ENCODE data around the gene NEK4. TPM values are rescaled to one million over a fixed set of nuclear protein-coding genes. Genes with fewer than 3 reads are reported as not detected.

NEK4 gene
- 11.5 to 14.3 TPM (median 12.9 TPM) in 5 replicates for total RNA-seq (2022; extraction: Qiagen RNA extraction; ENCODE audit: low read depth)

GRCh38 chr3:52770496-52771333 lies at the start of gene NEK4:
Gene NEK4 (minus strand): TSS chr3:52770940. CDS start chr3:52770746, 194 bp downstream.

GRCh38 chr3:52794612-52795099 lies 23.9 kb upstream of the NEK4 start, which contains the start of gene ITIH3:
Gene ITIH3 (plus strand): TSS chr3:52794796. CDS start chr3:52794804, 8 bp downstream.

GRCh38 chr3:52777127-52777958 lies 6.6 kb upstream of the NEK4 start, which contains the start of gene ITIH1:
Gene ITIH1 (plus strand): TSS chr3:52777599. CDS start chr3:52777616, 17 bp downstream.

GRCh38 chr3:52705688-52706686 lies 64.8 kb downstream of the NEK4 start, which contains the start of the genes GLT8D1 and SPCS1:
Gene GLT8D1 (minus strand): TSS chr3:52705791. CDS start chr3:52700460, 5,331 bp downstream.
Gene SPCS1 (plus strand): TSS chr3:52706106. CDS start chr3:52706247, 141 bp downstream.

GRCh38 chr3:52685709-52686691 lies 84.7 kb downstream of the NEK4 start, which contains the start of the genes GNL3 and PBRM1:
Gene GNL3 (plus strand): TSS chr3:52686032. CDS start chr3:52686093, 61 bp downstream.
Gene PBRM1 (minus strand): TSS chr3:52685913.

Other genes starting within 250 kb of the NEK4 start
- 70.6 to 110 TPM (median 101 TPM) in 5 replicates for gene NT5DC2, start 237.1 kb downstream of the NEK4 start, total RNA-seq (2022; extraction: Qiagen RNA extraction; ENCODE audit: low read depth)
- gene UQCC5, start 234.3 kb downstream of the NEK4 start, total RNA-seq (2022; extraction: Qiagen RNA extraction; ENCODE audit: low read depth): 43.4 to 69.8 TPM (median 59.8 TPM) in 5 replicates
- 10.7 to 17.2 TPM (median 14.0 TPM) in 5 replicates for gene PBRM1, start 85.0 kb downstream of the NEK4 start, total RNA-seq (2022; extraction: Qiagen RNA extraction; ENCODE audit: low read depth)
- 81.3 to 199 TPM (median 94.2 TPM) in 5 replicates for gene GNL3, start 84.9 kb downstream of the NEK4 start, total RNA-seq (2022; extraction: Qiagen RNA extraction; ENCODE audit: low read depth)
- gene GLT8D1, start 65.1 kb downstream of the NEK4 start, total RNA-seq (2022; extraction: Qiagen RNA extraction; ENCODE audit: low read depth): 34.7 to 41.4 TPM (median 39.2 TPM) in 5 replicates
- 142 to 178 TPM (median 160 TPM) in 5 replicates for gene SPCS1, start 64.8 kb downstream of the NEK4 start, total RNA-seq (2022; extraction: Qiagen RNA extraction; ENCODE audit: low read depth)
- not detected in 5 replicates for gene ITIH1, start 6.7 kb upstream of the NEK4 start, total RNA-seq (2022; extraction: Qiagen RNA extraction; ENCODE audit: low read depth)
- not detected in 5 replicates for gene ITIH3, start 23.9 kb upstream of the NEK4 start, total RNA-seq (2022; extraction: Qiagen RNA extraction; ENCODE audit: low read depth)
- gene ITIH4, start 59.7 kb upstream of the NEK4 start, total RNA-seq (2022; extraction: Qiagen RNA extraction; ENCODE audit: low read depth): 0.32 to 1.6 TPM (median 0.51 TPM) in 5 replicates
- gene MUSTN1, start 64.1 kb upstream of the NEK4 start, total RNA-seq (2022; extraction: Qiagen RNA extraction; ENCODE audit: low read depth): 0.44 TPM in 1 of 5 replicates, not detected in the others
- 5.5 to 10.8 TPM (median 8.0 TPM) in 5 replicates for gene STIMATE, start 126.6 kb upstream of the NEK4 start, total RNA-seq (2022; extraction: Qiagen RNA extraction; ENCODE audit: low read depth)